Measurements from ENCODE around the gene CASTOR2. TPM values are rescaled to one million over a fixed set of nuclear protein-coding genes. Genes with fewer than 3 reads are reported as not detected.

The CASTOR2 gene
- total and polyA plus RNA-seq, 2 donors (not counting 3 experiments of a cell fraction or from before 2014, with no cell fraction given) = 9.6 to 25.1 TPM

DNA sequence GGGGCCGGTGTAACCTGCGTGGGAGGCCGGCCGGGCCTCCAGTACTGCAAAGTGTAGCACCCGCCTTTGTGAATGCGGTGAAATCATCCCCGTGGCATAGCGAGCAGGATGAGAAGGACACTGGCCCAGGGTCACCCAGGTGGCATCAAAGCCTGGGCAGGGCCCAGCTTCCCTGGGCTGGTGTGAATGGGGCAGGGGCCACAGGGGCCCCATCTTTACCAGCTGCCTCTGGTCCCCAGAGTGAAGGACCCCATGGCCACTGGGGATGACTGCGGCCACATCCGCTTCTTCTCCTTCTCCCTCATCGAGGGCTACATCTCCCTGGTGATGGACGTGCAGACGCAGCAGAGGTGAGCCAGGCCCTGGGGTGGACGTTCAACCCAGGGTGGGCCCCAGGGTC is 55.3 kb downstream of the CASTOR2 start:
- ChIA-PET POLR2A (no interaction called here), CTCF (no interaction called here)
- no peaks in the 10 kb centered on the region for H3K4me1 ChIP-seq (ENCODE audit: control insufficient read depth, extremely low read depth, insufficient read depth, low read length)
- dilution Hi-C loops (cut with MboI; ENCODE audit: extremely low pct_ligation_motif_present, low sequenced_read_pairs) = no loop called here
- H3K9me3 ChIP-seq (replicated peaks; ENCODE audit: control insufficient read depth, insufficient read depth, low read length) = no peaks in the 10 kb centered on the region
- intact Hi-C loops (cut with micrococcal nuclease) = no loop called here
- no peak overlapping the region for H3K9ac ChIP-seq (replicated peaks; ENCODE audit: extremely low read depth, insufficient read depth, low read length)
- H3K27me3 ChIP-seq (ENCODE audit: control insufficient read depth in 2 of 2, insufficient read depth in 2 of 2, low read length in 2 of 2) = no peaks in the 10 kb centered on the region
- H3K4me3 ChIP-seq (replicated peaks in 1 of 3; ENCODE audit: insufficient read depth in 1 of 3, low read depth in 1 of 3, low read length in 3 of 3) = no peak overlapping the region
- H3K4me2 ChIP-seq (ENCODE audit: insufficient read depth, low read length) = no peak overlapping the region
- no peaks in the 10 kb centered on the region for H4K20me1 ChIP-seq (replicated peaks; ENCODE audit: control insufficient read depth, extremely low read depth, insufficient read depth, low read length)
- no peak overlapping the region for H3K27ac ChIP-seq (ENCODE audit: insufficient read depth, low read depth, low read length)
- TF ChIP-seq MYC (IDR thresholded peaks at IDR 0.05; ENCODE audit: low read depth, low read length) = no peak
- TF ChIP-seq EZH2 (IDR thresholded peaks at IDR 0.05; ENCODE audit: borderline replicate concordance, low read depth, low read length, severe bottlenecking) = no peak
- TF ChIP-seq POLR2AphosphoS5 (IDR thresholded peaks at IDR 0.05; ENCODE audit: insufficient read depth, low read depth, low read length) = no peak
- no peak for TF ChIP-seq POLR2A (IDR thresholded peaks at IDR 0.05; ENCODE audit: low read depth, low read length)
- TF ChIP-seq, protein P1, sequence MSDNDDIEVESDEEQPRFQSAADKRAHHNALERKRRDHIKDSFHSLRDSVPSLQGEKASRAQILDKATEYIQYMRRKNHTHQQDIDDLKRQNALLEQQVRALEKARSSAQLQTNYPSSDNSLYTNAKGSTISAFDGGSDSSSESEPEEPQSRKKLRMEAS (IDR thresholded peaks at IDR 0.05; ENCODE audit: insufficient read depth, insufficient read length) = no peak
- no peak for TF ChIP-seq JUN (IDR thresholded peaks at IDR 0.05; ENCODE audit: borderline replicate concordance, insufficient read depth, insufficient read length, low read depth)
- no peak for TF ChIP-seq FOS (IDR thresholded peaks at IDR 0.05; ENCODE audit: borderline replicate concordance, insufficient read depth, low read length)
- TF ChIP-seq GATA2 (IDR thresholded peaks at IDR 0.05; ENCODE audit: insufficient read depth, insufficient read length, low read depth, low read length) = no peak
- DNase-seq (ENCODE audit: low read depth, low spot score) = no peak
- peaks cover 0 to 13% of the 10 kb centered on the region in 2 experiments for H3K36me3 ChIP-seq (ENCODE audit: control insufficient read depth in 2 of 2, extremely low read depth in 1 of 2, insufficient read depth in 2 of 2, low read length in 2 of 2)
- FAIRE-seq = no peak
- BruUV-seq (replicated peaks) = no TSS peak
- H2AFZ ChIP-seq (ENCODE audit: low read depth, low read length) = no peak overlapping the region
- no peaks in the 10 kb centered on the region for H3K9me1 ChIP-seq (replicated peaks; ENCODE audit: control insufficient read depth, extremely low read depth, insufficient read depth, low read length)
- no peaks in the 10 kb centered on the region for H3K79me2 ChIP-seq (ENCODE audit: control insufficient read depth, insufficient read depth, low read length)

DNA sequence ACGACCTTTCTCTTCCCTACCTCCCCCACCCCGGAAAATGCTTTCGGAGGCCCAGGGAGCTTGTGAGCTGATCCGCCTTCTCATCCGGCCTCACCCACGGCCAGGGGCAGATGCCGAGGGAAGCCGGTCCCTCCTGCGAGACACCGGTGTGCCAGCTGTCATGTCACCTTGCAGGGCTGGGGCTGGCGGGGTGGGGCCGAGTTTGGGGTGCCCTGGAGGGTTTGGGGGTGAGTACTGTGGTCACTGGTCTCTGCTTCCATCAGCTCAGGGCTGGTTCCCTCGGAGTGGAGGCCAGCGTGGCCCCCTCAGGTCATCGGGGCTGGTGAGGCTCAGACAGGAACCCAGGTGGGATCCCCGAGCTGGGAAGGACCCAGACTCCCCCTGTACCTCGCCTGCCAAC is 60.4 kb downstream of the CASTOR2 start:
- Histone ChIP-seq H3K4me2 (ENCODE audit: insufficient read depth, low read length) (no peak overlapping the region), H3K27ac (ENCODE audit: insufficient read depth, low read depth, low read length) (no peak overlapping the region), H4K20me1 (replicated peaks; ENCODE audit: control insufficient read depth, extremely low read depth, insufficient read depth, low read length) (no peaks in the 10 kb centered on the region), H2AFZ (ENCODE audit: low read depth, low read length) (no peak overlapping the region), H3K4me3 (replicated peaks in 1 of 3; ENCODE audit: insufficient read depth in 1 of 3, low read depth in 1 of 3, low read length in 3 of 3) (no peak overlapping the region), H3K79me2 (ENCODE audit: control insufficient read depth, insufficient read depth, low read length) (no peaks in the 10 kb centered on the region), H3K36me3 (ENCODE audit: control insufficient read depth in 2 of 2, extremely low read depth in 1 of 2, insufficient read depth in 2 of 2, low read length in 2 of 2) (peaks cover 0 to 6% of the 10 kb centered on the region in 2 experiments), H3K9me1 (replicated peaks; ENCODE audit: control insufficient read depth, extremely low read depth, insufficient read depth, low read length) (no peaks in the 10 kb centered on the region), H3K4me1 (ENCODE audit: control insufficient read depth, extremely low read depth, insufficient read depth, low read length) (no peaks in the 10 kb centered on the region), H3K27me3 (ENCODE audit: control insufficient read depth in 2 of 2, insufficient read depth in 2 of 2, low read length in 2 of 2) (no peaks in the 10 kb centered on the region), H3K9ac (replicated peaks; ENCODE audit: extremely low read depth, insufficient read depth, low read length) (no peak overlapping the region), H3K9me3 (replicated peaks; ENCODE audit: control insufficient read depth, insufficient read depth, low read length) (no peaks in the 10 kb centered on the region)
- intact Hi-C loops (cut with micrococcal nuclease) (no loop called here), dilution Hi-C loops (cut with MboI; ENCODE audit: extremely low pct_ligation_motif_present, low sequenced_read_pairs) (no loop called here)
- DNase-seq (ENCODE audit: low read depth, low spot score) = no peak
- no TSS peak for BruUV-seq (replicated peaks)
- no peak for FAIRE-seq
- TF ChIP-seq EZH2 (IDR thresholded peaks at IDR 0.05; ENCODE audit: borderline replicate concordance, low read depth, low read length, severe bottlenecking) (no peak), FOS (IDR thresholded peaks at IDR 0.05; ENCODE audit: borderline replicate concordance, insufficient read depth, low read length) (no peak), MYC (IDR thresholded peaks at IDR 0.05; ENCODE audit: low read depth, low read length) (no peak), JUN (IDR thresholded peaks at IDR 0.05; ENCODE audit: borderline replicate concordance, insufficient read depth, insufficient read length, low read depth) (no peak), POLR2AphosphoS5 (IDR thresholded peaks at IDR 0.05; ENCODE audit: insufficient read depth, low read depth, low read length) (no peak), GATA2 (IDR thresholded peaks at IDR 0.05; ENCODE audit: insufficient read depth, insufficient read length, low read depth, low read length) (no peak), POLR2A (IDR thresholded peaks at IDR 0.05; ENCODE audit: low read depth, low read length) (no peak)
- TF ChIP-seq, protein P2, sequence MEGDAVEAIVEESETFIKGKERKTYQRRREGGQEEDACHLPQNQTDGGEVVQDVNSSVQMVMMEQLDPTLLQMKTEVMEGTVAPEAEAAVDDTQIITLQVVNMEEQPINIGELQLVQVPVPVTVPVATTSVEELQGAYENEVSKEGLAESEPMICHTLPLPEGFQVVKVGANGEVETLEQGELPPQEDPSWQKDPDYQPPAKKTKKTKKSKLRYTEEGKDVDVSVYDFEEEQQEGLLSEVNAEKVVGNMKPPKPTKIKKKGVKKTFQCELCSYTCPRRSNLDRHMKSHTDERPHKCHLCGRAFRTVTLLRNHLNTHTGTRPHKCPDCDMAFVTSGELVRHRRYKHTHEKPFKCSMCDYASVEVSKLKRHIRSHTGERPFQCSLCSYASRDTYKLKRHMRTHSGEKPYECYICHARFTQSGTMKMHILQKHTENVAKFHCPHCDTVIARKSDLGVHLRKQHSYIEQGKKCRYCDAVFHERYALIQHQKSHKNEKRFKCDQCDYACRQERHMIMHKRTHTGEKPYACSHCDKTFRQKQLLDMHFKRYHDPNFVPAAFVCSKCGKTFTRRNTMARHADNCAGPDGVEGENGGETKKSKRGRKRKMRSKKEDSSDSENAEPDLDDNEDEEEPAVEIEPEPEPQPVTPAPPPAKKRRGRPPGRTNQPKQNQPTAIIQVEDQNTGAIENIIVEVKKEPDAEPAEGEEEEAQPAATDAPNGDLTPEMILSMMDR (IDR thresholded peaks at IDR 0.05; ENCODE audit: extremely low read depth in 1 of 2, insufficient read depth in 1 of 2, low read depth in 1 of 2, low read length in 2 of 2) = no peak
- TF ChIP-seq, protein P1 (IDR thresholded peaks at IDR 0.05; ENCODE audit: insufficient read depth, insufficient read length) = no peak
- ChIA-PET POLR2A (no interaction called here), CTCF (interaction anchor here (2.2 kb wide), 1 partner anchor 21 kb away, joined by 7 read pairs; no protein-coding TSS in a partner anchor)

Measured in endothelial cell of umbilical vein (primary cell).